Activated CD8-positive, alpha-beta memory T cell treated with anti-CD3 and anti-CD28 coated beads, Interleukin-2, amount 50 U/mL, for 24 hours (primary cell): ENCODE measurements around the gene DLG2.
"Not testable (repeated sequence)": the region's sequence is repeated elsewhere in the genome, so short reads cannot be mapped to it uniquely, and the experiment has no call there.

ENCODE experiments used
- DNase-seq: peaks from one replicate; pipeline ENCODE4 v3.0.0-alpha.2; 2020; ENCODE audit errors: extremely low read depth

Gene DLG2

DNA sequence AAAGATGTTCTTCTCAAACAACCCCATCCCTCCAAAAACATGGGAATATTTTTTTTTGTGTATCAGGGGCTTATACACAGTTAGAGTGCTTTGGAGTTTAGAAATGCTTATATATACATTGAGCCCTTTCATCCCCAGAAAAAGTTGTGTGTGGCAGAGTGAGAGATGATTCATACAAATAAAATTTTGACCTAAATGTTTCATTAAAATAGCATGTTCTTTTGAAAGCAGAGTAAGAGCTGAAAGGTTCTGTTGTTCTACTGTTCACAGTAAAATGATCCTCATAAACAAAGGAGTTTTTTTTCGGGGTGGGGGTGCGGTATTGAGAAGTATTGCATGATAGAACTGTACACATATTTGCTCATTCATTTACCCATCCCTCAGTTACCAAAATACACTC is 512.4 kb downstream of the DLG2 start:
- no peak for DNase-seq

DNA sequence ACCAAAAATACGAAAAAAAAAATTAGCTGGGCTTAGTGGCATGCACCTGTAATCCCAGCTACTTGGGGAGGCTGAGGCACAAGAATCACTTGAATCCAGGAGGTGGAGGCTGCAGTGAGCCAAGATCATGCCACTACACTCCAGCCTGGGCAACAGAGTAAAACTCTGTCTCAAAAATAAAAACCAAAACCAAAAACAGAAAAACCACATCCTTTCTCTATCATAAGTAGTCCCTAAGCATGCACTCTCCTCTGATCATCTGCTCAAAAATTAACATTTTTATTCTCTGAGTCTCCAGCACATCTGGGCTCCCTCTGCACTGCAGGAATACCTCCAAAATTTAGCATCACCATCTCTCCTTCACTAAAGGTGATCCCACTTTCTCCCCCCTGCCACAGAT is 516.9 kb downstream of the DLG2 start:
- not testable (repeated sequence) for DNase-seq

DNA sequence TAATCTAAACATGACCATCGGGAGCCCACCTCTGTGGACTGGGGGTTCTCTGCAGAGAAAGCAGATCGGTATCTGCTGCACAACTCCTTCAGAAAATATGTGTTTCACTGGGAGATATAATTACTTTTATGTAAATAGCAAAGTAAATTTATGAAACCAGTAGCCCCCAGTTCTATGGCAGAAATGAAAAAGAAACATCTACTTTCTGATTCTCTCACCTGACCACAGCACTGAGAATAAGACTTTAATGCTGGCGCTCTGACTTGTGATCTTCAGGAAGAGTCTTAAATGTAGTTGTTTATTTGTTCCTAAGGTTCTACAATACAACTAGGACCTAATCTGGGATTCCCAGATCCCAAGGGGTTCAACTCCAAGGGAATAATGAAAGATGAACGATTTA is 518.0 kb downstream of the DLG2 start:
- DNase-seq = no peak

DNA sequence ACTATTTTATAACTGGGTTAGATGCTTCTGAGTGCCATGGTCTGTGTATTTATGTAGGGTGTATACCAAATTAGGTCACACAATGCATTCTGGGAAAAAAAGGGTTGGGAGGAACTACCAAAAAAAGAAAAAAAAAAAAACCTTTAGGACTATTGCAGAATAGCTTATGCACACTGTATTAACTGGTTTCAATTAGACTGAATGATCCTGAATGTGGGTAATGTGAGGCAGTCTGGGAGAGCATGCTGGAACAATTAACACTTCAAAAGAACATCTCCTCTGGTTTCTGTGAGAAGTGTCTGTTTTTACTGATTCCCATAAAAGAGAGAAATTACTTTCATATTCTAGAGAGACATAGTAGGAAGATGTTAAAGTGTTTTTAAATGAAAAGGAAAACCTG is 521.3 kb downstream of the DLG2 start:
- no peak for DNase-seq

DNA sequence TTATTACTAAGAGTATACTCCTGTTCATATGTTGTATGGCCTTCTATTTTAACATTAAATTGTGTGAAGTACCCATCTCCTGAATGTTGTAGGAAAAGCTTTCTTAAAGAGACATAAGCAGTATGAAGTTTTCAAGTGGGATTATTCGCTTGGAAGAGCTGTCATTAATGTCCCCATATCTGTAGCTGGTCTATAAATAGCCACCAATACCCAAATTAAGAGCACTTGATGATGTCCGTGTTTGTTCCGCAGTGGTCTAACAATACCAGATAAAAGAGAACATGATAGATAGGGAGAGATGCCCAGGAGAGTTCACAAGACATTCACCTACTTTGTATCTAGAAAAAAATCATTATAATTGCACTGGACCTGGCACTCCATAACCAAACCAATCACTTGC is 527.6 kb downstream of the DLG2 start:
- no peak for DNase-seq

DNA sequence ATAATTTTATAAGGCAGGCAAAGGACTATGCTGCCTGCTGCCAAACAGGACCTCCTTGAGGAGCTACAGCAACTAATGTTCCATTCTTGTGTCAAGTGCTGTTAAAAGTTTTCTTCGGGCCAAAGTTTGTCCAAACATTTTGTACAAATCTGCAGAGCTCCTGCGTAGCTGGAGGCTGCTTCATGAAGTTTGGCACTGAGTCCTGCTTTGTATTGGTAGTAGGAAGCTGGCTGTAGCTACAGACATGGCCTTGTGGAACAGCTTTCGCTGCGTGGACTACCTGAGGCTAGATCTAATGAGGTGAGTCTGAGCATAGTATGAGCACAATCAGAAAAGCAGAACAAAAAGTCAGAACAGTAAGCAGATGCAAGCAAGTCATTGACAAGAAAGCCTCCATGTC is 528.1 kb downstream of the DLG2 start:
- DNase-seq = no peak

DNA sequence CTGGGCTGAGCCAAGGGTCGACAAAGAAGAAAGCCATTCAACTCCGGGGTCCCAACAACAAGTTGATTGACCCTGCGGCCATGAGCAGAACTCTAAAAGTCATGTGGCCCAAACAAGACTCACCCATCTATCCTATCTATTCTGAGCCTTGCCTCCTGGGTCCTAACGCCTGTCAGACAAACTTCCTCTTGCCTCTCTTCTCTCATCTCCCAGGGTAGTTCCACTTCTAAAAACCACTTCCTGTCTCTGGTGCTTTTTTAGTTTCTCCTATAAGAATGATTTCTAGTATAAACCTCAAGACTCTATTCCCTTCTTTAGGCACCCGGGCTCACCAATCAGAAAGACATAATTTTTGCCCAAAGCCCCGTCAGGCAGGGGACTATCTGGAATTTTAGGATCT is 530.2 kb downstream of the DLG2 start:
- no peak for DNase-seq

DNA sequence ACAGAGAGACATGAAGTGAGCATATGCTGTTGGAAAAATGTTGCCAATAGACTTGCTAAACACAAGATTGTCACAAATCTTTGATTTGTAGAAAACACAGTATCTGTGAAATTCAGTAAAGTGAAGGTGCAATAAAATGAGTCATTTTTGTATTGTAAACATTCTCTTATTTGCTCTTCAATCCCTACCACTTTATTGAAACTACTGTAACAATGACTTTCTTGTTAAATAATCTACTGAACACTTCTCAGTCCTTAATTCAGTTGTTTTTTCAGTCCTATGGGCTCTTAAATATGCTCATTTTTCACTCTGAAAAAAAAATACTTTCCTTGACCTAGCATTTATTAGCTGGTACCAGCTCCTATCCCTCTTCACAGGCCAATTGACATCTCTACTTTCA is 531.9 kb downstream of the DLG2 start:
- DNase-seq = no peak

DNA sequence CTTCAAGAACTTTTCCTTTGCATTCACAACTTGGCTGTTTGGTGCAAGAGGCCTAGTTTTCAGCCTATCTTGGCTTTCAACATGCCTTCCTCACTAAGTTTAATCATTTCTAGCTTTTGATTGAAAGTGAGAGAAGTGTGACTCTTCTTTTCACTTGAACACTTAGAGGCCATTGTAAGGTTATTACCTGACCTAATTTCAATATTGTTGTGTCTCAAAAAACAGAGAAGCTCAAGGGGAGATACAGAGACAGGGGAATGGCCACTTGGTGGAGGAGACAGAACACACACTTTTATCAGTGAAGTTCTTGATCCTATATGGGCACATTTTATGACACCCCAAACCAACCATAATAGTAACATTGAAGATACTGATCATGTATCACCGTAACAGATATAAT is 532.3 kb downstream of the DLG2 start:
- DNase-seq = no peak

DNA sequence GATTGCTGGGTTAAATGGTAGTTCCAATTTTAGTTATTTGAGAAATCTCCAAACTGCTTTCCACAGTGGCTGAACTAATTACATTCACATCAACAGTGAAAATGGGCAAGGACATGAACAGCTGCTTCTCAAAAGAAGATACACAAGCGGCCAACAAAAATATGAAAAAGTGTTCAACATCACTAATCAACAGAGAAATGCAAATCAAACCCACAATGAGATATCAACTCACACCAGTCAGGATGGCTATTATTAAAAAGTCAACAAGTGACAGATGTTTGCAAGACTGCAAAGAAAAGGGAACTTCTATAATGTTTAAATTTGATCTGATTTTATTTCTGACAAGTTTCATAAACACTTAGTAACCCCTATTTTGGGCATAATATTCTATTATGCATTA is 537.5 kb downstream of the DLG2 start:
- no peak for DNase-seq

DNA sequence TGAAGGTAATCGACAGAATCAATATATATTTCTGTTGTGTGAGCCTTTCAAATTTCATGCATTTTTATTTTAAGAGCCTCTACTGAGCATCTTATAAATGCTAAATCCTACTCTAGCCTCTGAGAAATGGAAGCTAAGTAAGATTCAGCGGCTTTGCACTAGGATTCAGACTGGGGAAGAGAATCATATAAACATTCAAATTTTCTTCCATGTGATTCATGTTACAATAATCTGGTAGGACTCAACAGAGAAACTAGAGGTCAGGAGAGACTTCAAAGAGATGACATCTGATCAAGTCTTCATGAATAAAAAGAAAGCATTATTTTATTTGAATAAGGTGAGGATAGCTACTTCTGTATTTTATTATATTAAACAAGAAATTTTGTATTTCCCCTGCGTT is 538.9 kb downstream of the DLG2 start:
- no peak for DNase-seq

DNA sequence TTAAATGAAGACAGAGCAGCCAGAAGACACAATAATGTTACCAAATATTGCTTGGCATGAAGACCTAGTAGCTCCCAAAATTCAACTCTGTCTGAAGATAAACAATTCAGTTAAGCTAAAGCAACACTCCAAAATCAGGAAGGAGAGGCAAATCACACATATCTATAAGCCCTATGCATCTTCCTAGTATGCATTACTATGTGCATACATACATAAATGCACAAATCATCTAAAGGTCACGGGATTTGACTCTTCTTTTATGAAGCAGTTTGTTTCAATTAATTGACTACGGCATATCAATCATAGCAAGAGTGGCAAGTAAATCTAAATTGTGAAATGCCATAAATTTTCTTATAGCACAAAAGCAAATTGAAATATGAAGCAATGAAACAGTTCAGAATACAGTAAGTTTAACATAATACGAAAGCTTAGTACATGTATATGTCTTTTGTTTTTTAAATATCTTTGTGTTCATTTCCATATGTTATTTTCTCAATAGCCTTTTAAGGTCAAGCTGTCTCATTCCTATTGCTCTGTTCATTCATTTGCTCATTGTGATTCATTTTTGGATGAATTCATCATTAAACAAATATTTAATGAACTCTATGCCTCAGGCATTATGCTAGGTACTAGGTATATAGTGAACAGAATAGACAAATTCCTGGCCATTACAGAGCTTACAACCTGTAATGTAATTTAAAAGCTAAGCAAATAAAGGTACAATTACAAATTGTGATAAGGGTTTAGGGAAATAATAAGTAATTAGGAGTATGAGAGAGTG is 540.5 kb downstream of the DLG2 start:
- DNase-seq = no peak

DNA sequence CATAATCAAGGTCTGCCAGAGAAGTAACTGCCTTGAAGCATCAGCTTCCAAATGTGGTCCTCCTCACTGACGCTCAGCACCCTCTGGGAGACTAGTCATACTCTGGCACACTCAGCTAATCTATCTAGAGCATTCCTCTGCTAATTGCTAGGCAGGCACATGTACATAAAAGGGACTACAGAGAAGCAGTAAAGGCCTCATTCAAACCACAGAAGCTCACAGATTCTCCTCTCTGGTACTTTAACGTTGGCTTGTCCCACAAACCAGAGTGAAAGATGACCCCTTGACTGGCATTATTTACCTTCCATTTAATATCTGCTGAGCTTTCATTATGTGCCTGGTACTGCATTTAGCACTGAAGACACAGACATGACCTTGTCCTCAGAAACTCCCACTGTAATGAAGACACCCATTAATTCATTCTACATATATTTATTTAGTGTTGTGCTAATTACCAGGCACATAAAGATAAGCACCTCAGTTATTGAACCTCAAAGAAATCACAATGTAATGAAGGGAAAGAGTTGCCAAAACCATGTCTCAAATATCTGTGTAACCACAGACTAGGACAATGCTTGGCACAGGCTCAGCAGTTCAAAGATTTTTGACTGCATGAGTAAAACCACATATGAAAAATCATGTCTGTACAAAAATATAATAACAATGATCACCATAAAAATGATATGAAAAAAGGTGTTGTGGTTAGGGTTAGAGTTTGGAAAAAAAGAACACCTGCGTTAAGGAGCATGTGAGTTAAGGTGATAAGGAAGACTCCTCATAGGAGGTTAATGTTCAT is 550.4 kb downstream of the DLG2 start:
- no peak for DNase-seq

DNA sequence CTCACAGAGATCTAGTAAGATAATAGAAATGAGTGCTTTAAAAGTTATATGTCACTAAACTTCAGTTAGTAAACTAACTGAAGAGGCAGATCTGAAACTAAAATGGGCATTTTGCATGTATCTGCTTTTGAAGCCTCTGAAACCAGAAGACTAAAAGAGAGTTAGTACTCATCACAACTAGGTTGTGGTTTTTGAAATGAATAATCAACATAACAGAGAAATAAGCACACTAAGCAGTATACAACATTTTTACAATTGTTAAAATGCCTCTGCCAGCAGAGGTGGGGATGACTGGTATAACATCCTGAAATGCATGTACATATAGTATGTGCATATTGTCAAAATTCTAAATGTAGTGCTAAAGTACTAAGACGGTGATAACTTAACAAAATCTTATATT is 564.5 kb downstream of the DLG2 start:
- DNase-seq = no peak

DNA sequence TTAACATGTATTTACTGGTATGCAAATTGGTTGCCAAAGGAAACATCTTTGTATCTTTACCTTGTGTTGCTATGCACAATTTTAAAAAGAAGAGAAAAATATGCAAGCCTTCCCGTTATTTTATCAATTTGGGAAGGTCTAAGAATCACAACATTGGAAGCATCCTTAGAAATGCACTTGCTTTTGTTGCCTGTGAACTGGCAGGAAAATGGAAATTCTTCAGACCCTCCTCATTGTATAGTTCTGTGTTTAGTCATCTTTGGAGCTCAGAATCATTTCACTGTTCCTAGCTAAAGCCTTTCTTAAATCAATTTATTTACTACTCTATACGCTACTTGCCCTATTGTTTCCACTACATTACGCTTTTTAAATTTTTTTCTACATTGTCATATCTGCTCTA is 574.5 kb downstream of the DLG2 start:
- DNase-seq = no peak

DNA sequence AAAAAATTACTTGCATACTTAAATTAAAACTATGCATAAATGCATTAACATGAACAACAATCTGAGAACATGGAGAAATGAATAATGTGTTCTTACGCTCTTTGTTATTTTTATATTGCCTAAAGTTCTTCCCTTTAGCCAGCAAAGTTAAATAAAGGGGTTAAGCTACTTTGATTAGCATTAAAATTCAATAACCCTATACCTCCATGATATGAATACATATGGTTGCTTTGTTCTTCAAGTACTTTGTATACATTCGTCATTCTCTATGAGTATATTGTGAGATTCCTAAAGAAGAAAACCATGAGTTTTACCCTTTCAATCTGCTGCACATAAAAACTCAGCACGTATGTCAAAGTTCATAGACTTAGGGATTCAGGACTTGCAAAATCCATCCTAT is 578.3 kb downstream of the DLG2 start:
- no peak for DNase-seq

DNA sequence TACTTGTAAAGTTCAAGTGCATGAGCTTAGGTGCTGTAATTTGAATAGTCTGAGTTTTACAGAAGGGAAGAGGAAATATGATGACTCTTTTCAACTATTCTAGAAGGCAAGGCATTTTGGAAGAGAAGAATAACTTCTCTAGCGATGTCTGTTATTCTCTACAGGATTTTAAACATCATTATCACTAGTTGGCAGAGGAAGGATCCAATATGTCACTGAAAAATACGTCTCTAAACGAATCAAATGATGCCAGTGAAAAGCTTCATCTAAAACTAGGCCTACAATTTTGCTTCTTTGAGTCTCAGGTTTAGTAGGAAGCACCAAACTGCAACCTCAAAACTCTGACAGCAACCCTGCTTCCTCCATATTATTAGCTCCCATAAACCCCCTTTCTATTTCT is 581.4 kb downstream of the DLG2 start:
- DNase-seq = no peak

DNA sequence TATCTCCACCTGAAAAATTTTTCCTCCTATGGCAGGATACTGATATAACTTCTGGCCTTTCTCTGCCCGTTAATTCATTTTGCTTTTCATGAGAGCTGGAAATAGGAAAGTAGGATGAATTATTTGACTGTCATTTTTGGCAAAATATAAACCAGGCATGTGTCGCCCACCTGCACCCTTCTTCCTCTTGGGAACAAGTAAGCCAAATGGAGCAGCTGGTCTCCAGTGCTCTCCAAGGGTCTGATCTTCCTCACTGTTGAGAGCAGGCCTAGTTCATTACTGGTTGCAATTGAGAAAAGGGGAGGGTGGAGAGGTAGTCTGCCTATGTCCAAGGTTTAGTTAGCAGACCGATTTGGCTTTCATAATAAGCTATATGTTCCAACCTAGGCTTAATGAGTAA is 582.2 kb downstream of the DLG2 start:
- no peak for DNase-seq

DNA sequence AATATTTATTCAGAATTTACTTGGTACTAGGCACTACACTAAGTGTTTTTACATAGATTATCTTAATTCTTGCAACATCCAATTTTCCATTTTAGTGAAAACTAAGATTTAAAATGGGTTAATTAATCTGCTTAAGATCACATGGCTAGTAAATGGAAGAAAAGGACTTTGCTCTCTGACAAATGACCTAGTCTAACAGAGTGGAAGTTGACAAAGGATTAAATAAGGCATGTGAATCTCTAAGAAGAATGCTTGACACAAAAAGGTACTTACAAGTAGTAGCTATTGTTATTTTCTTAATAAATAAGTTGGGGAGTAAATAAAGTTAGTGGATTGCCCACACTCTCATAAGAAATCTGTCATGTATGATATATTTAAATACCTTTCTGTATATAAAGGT is 584.8 kb downstream of the DLG2 start:
- DNase-seq = no peak

DNA sequence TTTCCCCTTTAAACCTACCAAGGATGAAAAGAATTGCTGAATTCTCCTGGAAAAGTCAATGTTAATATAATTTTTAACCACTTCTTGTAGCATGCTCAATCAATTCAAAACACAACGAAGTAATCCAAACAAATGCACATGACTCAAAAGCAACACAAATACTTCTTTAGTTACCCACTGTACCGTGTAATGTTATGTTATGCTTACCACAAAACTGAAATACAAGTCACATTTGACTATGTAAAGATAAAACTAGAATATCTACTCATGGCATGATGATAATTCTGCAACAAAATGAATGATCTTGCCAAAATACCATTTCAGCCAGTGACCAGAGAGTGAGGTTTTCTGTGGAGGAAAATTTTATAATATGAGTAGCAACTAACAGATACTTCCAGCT is 587.0 kb downstream of the DLG2 start:
- DNase-seq = no peak

DNA sequence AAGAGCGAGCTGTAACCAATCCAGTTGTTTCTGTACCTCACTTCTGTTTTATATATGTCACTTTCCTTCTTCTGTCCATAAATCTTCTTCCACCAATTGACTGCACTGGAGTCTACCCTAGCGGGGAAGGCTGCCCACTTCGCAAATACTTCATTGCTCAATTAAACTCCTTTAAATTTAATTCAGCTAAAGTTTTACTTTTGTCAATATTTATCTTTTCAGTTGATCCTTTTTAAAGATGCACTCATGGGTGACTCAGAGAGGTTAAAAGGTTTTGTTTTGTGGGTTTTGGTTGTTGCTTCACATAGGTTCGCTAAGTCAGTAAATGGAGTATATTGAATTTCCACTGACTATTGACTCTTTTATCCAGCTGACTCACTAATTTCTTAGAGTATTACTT is 597.2 kb downstream of the DLG2 start:
- no peak for DNase-seq

DNA sequence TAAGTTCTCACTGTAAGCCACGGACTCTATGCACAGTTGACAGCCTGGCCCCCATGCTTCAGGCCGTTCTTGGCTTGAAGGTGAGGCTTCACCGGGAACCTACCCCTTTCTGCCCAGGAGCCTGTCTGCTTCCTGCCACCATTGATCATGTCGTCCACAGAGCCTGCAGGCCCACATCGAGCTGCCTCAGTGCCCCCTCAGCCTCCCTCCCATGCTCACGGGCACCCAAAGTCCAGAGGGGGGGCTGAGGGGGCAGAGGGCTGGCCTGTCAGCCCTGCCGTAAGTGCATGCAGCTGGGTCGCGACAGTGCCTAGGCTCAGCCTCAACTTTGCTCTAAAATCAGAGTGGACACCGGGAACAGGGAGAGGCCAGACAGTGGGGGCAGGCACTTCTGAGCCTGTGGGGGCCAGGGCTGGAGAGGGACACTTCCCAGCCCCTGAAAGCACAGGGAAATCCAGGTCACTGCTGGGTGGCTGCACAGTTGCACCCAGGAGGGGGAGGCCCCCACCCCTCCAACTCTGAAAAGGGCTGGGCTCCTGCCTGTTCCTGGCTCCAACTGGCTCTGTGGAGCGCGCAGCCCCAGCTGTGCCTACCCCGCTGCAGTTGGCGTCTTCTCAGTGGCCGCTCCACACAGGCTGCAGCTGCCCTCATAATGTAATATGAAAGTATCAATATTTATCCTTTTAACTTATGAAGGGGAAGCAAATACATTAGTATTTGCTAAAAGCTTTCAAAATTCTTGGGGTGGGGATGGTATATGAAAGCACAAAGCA is 598.6 kb downstream of the DLG2 start:
- DNase-seq = no peak

DNA sequence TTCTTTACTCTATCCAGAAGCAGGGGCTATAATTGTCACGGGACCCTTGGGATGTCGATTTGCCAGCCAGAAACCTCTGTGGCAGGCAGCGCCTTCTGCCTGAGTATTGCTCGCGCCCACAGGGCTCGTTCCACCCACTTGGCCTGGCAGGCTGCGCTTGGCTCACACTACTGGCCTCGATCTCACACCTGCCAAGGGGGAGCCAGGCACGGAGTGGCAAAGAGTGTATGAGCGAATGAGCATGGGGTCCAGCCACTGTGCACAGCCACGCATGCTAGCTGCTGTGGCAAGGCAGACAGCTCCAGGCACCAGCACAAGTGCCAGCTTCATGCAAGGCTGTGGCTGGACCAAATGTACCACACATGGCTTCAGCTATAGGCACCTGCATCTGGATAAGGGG is 599.8 kb downstream of the DLG2 start:
- DNase-seq = no peak
